Esophagus muscularis mucosa (tissue), 3 donors: Measurements from ENCODE around the gene SLC1A1.

ENCODE experiments used
- POLR2A ChIP-seq: fragments of 450-650 bp; IDR thresholded peaks from one replicate; pipeline ENCODE4 v1.6.1; 2017; ENCODE audit warnings: antibody characterized with exemption, moderate library complexity, mild to moderate bottlenecking, low read depth
- TF ChIP-seq, protein P1 (sequence below), 3 experiments: fragments of 200-600 bp in 2 of 3; fragments of 450-650 bp in 1 of 3; sonication (generic) in 2 of 3; IDR thresholded peaks; one replicate each; pipeline ENCODE4 v1.5.1; 2017 to 2019; ENCODE audit warnings: antibody characterized with exemption in 3 of 3, mild to moderate bottlenecking in 2 of 3, moderate library complexity in 1 of 3

DNA sequence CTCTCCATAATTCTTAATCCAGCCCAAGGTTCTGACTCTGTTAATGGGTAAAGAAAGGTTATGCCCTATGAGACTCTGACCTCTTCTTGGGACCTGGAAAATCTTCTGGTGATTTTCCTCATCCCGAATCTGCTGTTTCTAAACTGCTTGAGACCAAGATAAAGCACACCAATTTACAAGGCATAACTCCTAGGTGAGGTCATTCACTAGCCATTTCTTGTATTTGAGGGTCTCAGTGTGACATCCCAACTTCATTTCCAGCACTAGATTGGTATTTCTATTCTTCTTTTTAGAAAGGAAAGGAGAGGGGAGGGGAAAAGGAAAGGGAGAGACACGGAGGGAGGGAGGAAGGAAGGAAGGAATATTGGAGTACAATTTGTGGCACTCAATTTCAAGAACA is 51.6 kb downstream of the SLC1A1 start:
- TF ChIP-seq, protein P1, sequence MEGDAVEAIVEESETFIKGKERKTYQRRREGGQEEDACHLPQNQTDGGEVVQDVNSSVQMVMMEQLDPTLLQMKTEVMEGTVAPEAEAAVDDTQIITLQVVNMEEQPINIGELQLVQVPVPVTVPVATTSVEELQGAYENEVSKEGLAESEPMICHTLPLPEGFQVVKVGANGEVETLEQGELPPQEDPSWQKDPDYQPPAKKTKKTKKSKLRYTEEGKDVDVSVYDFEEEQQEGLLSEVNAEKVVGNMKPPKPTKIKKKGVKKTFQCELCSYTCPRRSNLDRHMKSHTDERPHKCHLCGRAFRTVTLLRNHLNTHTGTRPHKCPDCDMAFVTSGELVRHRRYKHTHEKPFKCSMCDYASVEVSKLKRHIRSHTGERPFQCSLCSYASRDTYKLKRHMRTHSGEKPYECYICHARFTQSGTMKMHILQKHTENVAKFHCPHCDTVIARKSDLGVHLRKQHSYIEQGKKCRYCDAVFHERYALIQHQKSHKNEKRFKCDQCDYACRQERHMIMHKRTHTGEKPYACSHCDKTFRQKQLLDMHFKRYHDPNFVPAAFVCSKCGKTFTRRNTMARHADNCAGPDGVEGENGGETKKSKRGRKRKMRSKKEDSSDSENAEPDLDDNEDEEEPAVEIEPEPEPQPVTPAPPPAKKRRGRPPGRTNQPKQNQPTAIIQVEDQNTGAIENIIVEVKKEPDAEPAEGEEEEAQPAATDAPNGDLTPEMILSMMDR (IDR thresholded peaks at IDR 0.05): no peak
- TF ChIP-seq POLR2A: no peak
